SJSA1 (cell line): ENCODE results near the gene DBP. TPM values are rescaled to one million over a fixed set of nuclear protein-coding genes. Genes with fewer than 3 reads are reported as not detected.
"Not testable (repeated sequence)": the region's sequence is repeated elsewhere in the genome, so short reads cannot be mapped to it uniquely, and the experiment has no call there.

Experiments used
- DNase-seq, 2 experiments: peaks; one replicate each; pipeline ENCODE4 v3.0.0-alpha.2; 2015 to 2020; ENCODE audit warnings: low spot score in 2 of 2, low read depth in 1 of 2
- H3K27ac ChIP-seq: fragments of 250-450 bp; sonication (Bioruptor Pico); 2 replicates; pipeline ENCODE4 v1.5.1; 2020; ENCODE audit warnings: mild to moderate bottlenecking, moderate library complexity
- H3K27me3 ChIP-seq: fragments of 250-450 bp; sonication (Bioruptor Pico); replicated peaks from 2 replicates; pipeline ENCODE4 v1.5.1; 2020; ENCODE audit warnings: mild to moderate bottlenecking, moderate library complexity
- H3K36me3 ChIP-seq: fragments of 250-450 bp; sonication (Bioruptor Pico); 2 replicates; pipeline ENCODE4 v1.5.1; 2020; ENCODE audit warnings: mild to moderate bottlenecking
- H3K4me1 ChIP-seq: fragments of 250-450 bp; sonication (Bioruptor Pico); replicated peaks from 2 replicates; pipeline ENCODE4 v1.6.1; 2021; ENCODE audit warnings: mild to moderate bottlenecking
- H3K4me3 ChIP-seq: fragments of 250-450 bp; sonication (Bioruptor Pico); 2 replicates; pipeline ENCODE4 v1.5.1; 2020; ENCODE audit warnings: mild to moderate bottlenecking
- H3K9me3 ChIP-seq: fragments of 250-450 bp; sonication (Bioruptor Pico); replicated peaks from 2 replicates; pipeline ENCODE4 v1.5.1; 2020; ENCODE audit warnings: mild to moderate bottlenecking
- total RNA-seq: library from RNA; depleted of rRNA; stranded (reverse); fragments of >200 nt; shearing (Covaris generic); gene quantifications from 2 replicates; pipeline ENCODE4 v1.2.3, GENCODE V29; 2014

DBP gene
- total RNA-seq, 1 experiment from 2014 or later = 2.2 TPM

GRCh38 chr19:48632286-48632685 lies 4.9 kb downstream of the DBP start:
- DNase-seq, H3K27me3 ChIP-seq, H3K36me3 ChIP-seq, H3K4me3 ChIP-seq, H3K9me3 ChIP-seq, H3K27ac ChIP-seq: not testable (repeated sequence)
- peaks cover 31% of the 10 kb centered on the region for H3K4me1 ChIP-seq

GRCh38 chr19:48631225-48631624 lies 6.0 kb downstream of the DBP start:
- peaks cover 5% of the 10 kb centered on the region; the same call in 1 of the 2 replicates for H3K27me3 ChIP-seq
- no peak overlapping the region for H3K27ac ChIP-seq
- peaks cover 22% of the 10 kb centered on the region for H3K4me1 ChIP-seq
- DNase-seq = no peak
- H3K4me3 ChIP-seq = no peak overlapping the region
- peaks cover 15% of the 10 kb centered on the region for H3K36me3 ChIP-seq
- H3K9me3 ChIP-seq = no peaks in the 10 kb centered on the region

DNA sequence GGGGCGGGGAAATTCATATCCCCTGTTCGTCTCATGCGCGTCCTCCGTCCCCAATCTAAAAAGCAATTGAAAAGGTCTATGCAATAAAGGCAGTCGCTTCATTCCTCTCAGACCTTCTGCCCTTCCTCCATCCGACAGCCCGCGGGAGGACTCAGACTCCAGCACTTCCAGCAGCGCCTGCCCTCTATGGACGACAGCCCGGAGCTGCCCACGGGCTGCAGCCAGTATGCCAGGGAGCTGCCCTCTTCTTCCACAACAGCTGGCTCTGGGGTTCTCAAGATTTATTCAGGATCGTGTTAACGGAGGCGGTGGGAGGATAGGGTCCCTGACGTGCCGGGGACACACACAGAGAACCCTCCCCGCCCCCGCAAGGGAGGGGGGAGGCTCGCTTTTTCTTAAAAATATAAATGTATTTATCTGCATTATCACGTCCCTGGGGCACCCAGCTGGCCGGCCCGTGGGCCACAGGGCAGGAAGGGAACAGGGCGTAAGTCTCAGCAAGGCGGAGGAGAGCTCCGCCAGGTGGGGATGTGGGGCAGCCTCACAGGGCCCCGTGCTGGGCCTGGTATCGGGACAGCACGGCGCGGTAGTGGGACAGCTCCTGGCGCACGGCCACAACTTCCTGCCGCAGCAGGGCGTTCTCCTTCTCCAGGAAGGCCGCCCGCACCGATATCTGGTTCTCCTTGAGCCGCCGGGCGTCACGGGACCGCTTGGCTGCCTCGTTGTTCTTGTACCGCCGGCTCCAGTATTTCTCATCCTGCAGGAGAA lies 6.7 kb downstream of the DBP start:
- Histone ChIP-seq H3K9me3 (no peaks in the 10 kb centered on the region), H3K27me3 (no peaks in the 10 kb centered on the region), H3K4me1 (peaks cover 17% of the 10 kb centered on the region), H3K4me3 (no peak overlapping the region), H3K27ac (no peak overlapping the region), H3K36me3 (peaks cover 20% of the 10 kb centered on the region)
- DNase-seq = no peak

- H3K4me3 ChIP-seq = no peak overlapping the region
- H3K27ac ChIP-seq = no peak overlapping the region
- no peaks in the 10 kb centered on the region for H3K27me3 ChIP-seq
- H3K36me3 ChIP-seq = peaks cover 20% of the 10 kb centered on the region
- H3K4me1 ChIP-seq = peaks cover 10% of the 10 kb centered on the region
- H3K9me3 ChIP-seq = no peaks in the 10 kb centered on the region
- DNase-seq = peak in 1 of 2 experiments; percentile 50
These were observed 7.4 kb downstream of the DBP start for GRCh38 chr19:48629599-48630295.

DNA sequence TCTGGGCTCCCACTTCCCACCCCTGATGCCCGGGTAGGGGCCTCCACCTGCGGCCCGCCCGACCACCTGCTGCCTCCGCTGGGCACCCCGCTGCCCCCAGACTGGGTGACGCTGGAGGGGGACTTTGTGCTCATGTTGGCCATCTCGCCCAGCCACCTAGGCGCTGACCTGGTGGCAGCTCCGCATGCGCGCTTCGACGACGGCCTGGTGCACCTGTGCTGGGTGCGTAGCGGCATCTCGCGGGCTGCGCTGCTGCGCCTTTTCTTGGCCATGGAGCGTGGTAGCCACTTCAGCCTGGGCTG lies 7.9 kb downstream of the DBP start:
- peaks cover 9% of the 10 kb centered on the region for H3K4me1 ChIP-seq
- no peaks in the 10 kb centered on the region for H3K27me3 ChIP-seq
- no peak for DNase-seq
- H3K36me3 ChIP-seq = peaks cover 20% of the 10 kb centered on the region
- no peak overlapping the region for H3K4me3 ChIP-seq
- no peak overlapping the region for H3K27ac ChIP-seq
- H3K9me3 ChIP-seq = no peaks in the 10 kb centered on the region

DNA sequence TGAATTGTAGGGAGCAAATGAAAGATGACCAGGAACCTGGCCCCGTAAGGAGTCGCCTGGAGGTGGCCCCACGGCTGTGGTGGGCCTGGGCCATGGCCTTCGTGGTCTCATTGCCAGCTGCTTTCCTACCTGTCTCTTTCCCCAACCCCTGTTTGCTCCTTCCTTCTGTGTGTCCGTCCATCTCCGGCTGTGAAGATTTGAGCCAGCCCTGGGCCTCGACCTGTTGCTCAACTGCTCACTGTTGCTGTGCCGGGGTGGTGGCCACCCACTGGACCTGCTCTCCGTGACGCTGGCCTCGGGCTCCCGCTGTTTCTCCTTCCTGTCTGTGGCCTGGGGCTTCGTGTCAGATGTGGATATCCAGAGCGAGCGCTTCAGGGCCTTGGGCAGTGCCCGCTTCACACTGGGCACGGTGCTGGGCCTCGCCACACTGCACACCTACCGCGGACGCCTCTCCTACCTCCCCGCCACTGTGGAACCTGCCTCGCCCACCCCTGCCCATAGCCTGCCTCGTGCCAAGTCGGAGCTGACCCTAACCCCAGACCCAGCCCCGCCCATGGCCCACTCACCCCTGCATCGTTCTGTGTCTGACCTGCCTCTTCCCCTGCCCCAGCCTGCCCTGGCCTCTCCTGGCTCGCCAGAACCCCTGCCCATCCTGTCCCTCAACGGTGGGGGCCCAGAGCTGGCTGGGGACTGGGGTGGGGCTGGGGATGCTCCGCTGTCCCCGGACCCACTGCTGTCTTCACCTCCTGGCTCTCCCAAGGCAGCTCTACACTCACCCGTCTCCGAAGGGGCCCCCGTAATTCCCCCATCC lies 8.5 kb downstream of the DBP start:
- H3K4me3 ChIP-seq = no peak overlapping the region
- no peaks in the 10 kb centered on the region for H3K27me3 ChIP-seq
- H3K4me1 ChIP-seq = peaks cover 5% of the 10 kb centered on the region
- H3K27ac ChIP-seq = no peak overlapping the region
- DNase-seq = peak in 1 of 2 experiments; percentile 46
- peaks cover 20% of the 10 kb centered on the region for H3K36me3 ChIP-seq
- no peaks in the 10 kb centered on the region for H3K9me3 ChIP-seq

- no peaks in the 10 kb centered on the region for H3K27me3 ChIP-seq
- DNase-seq = peak in 1 of 2 experiments; percentile 42
- peaks cover 20% of the 10 kb centered on the region for H3K36me3 ChIP-seq
- H3K4me3 ChIP-seq = no peak overlapping the region
- no peak overlapping the region for H3K27ac ChIP-seq
- H3K4me1 ChIP-seq = peaks cover 11% of the 10 kb centered on the region
- no peaks in the 10 kb centered on the region for H3K9me3 ChIP-seq
These were observed 9.3 kb downstream of the DBP start for GRCh38 chr19:48627865-48628314.

- Histone ChIP-seq H3K27me3 (no peaks in the 10 kb centered on the region), H3K4me3 (no peak overlapping the region), H3K36me3 (peaks cover 20% of the 10 kb centered on the region), H3K27ac (no peak overlapping the region), H3K4me1 (peaks cover 11% of the 10 kb centered on the region), H3K9me3 (no peaks in the 10 kb centered on the region)
- peak in 1 of 2 experiments; percentile 41 for DNase-seq
These were observed 9.8 kb downstream of the DBP start for GRCh38 chr19:48627201-48627864.

DNA sequence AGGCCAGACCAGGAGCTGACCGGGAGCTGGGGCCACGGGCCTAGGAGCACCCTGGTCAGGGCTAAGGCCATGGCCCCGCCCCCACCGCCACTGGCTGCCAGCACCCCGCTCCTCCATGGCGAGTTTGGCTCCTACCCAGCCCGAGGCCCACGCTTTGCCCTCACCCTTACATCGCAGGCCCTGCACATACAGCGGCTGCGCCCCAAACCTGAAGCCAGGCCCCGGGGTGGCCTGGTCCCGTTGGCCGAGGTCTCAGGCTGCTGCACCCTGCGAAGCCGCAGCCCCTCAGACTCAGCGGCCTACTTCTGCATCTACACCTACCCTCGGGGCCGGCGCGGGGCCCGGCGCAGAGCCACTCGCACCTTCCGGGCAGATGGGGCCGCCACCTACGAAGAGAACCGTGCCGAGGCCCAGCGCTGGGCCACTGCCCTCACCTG lies 11.3 kb downstream of the DBP start:
- Histone ChIP-seq H3K4me3 (no peak overlapping the region), H3K9me3 (no peaks in the 10 kb centered on the region)

DNA sequence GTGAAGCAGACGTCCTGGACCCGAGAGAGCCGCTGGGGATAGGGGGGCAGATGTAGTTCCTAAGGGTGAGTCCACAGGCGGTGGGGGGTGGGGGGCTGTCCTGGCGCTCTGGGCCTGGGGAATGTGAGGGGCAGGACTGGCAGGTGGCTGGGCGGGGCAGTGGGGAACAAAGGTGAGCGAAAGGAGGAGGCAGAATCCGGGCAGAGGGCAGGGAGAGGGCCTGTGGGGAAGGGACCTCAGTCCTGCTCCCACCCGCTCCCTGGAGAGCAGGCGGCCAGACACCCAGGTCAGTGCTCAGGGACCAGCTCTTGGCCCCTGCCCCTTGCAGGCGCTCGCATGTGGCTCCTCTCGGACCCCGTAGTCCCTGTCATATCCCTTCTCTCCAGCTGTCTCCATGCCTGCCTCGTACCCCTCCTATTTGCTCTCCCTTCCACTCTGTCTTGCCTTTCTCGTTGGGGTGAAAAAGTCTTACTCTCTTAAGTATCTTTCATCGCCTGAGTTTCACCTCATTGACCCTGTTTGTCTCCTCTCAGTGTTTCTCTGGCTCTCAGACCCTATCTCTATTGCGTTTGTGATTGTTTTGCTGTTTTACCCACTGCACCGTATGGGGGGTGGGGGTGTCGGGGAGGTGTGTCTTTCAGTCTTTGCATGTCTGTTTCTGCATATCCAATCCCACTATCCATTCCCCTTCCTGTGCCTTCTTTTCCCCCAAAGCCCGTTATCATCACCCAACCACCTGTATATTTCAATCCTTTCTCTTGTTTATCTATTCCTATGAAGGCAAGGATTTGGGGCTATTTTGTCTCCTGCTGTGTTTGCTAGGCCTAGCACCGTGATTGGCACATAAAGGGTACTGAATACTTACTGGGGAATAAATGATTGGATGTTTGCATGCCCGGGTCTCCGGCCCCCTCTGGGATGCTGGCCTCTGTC lies 12.1 kb downstream of the DBP start:
- Histone ChIP-seq H3K27me3 (no peaks in the 10 kb centered on the region), H3K4me3 (peak overlapping the region; percentile 43), H3K27ac (no peak overlapping the region), H3K36me3 (peaks cover 20% of the 10 kb centered on the region), H3K9me3 (no peaks in the 10 kb centered on the region), H3K4me1 (peaks cover 12% of the 10 kb centered on the region)
- DNase-seq = no peak

More for the DNA sequence above, 11.3 kb downstream of the DBP start:
- H3K4me1 ChIP-seq = peaks cover 11% of the 10 kb centered on the region
- peak in 1 of 2 experiments; percentile 46 for DNase-seq
- H3K27ac ChIP-seq = no peak overlapping the region
- H3K27me3 ChIP-seq = no peaks in the 10 kb centered on the region
- H3K36me3 ChIP-seq = peaks cover 20% of the 10 kb centered on the region

GRCh38 chr19:48624067-48624594 lies 13.0 kb downstream of the DBP start:
- Histone ChIP-seq H3K27me3 (no peaks in the 10 kb centered on the region), H3K4me3 (peak overlapping the region; percentile 43), H3K9me3 (no peaks in the 10 kb centered on the region), H3K27ac (peak overlapping the region; percentile 28), H3K36me3 (peaks cover 14% of the 10 kb centered on the region), H3K4me1 (peaks cover 18% of the 10 kb centered on the region)
- peak; percentile 96 to 99 for DNase-seq

- no peaks in the 10 kb centered on the region for H3K9me3 ChIP-seq
- peaks cover 15% of the 10 kb centered on the region for H3K36me3 ChIP-seq
- H3K4me1 ChIP-seq = peaks cover 18% of the 10 kb centered on the region
- H3K27ac ChIP-seq = peak overlapping the region; percentile 26; the same call in 1 of the 2 replicates
- no peak for DNase-seq
- H3K4me3 ChIP-seq = peak overlapping the region; percentile 43
- no peaks in the 10 kb centered on the region for H3K27me3 ChIP-seq
These were observed 13.6 kb downstream of the DBP start for GRCh38 chr19:48623556-48624066.
